KMS-11 (cell line): ENCODE data around the gene TIE1.

Experiments used
- H2AFZ ChIP-seq: fragments of 200-600 bp; sonication (generic); 2 replicates; pipeline ENCODE4 v1.6.1; 2016; ENCODE audit warnings: antibody characterized with exemption, mixed run types, low read depth
- H3K27ac ChIP-seq: fragments of 200-600 bp; sonication (generic); 2 replicates; pipeline ENCODE4 v1.6.1; 2016; ENCODE audit warnings: mild to moderate bottlenecking, mixed run types
- H3K27me3 ChIP-seq: fragments of 200-600 bp; sonication (generic); 2 replicates; pipeline ENCODE4 v1.6.1; 2017; ENCODE audit warnings: mild to moderate bottlenecking, low read depth, mixed run types, moderate library complexity; ENCODE audit not compliant: insufficient read depth
- H3K36me3 ChIP-seq: fragments of 200-600 bp; sonication (generic); 2 replicates; pipeline ENCODE4 v1.6.1; 2017; ENCODE audit warnings: mild to moderate bottlenecking, mixed run types; ENCODE audit not compliant: insufficient read depth
- H3K4me1 ChIP-seq: fragments of 200-600 bp; sonication (generic); 2 replicates; pipeline ENCODE4 v1.6.1; 2016; ENCODE audit warnings: mild to moderate bottlenecking, low read depth, mixed run types; ENCODE audit not compliant: poor library complexity, severe bottlenecking
- H3K4me2 ChIP-seq: fragments of 200-600 bp; sonication (generic); 2 replicates; pipeline ENCODE4 v1.7.0; 2016; ENCODE audit warnings: mild to moderate bottlenecking, mixed run types
- H3K4me3 ChIP-seq: fragments of 200-600 bp; sonication (generic); IDR thresholded peaks from 2 replicates; pipeline ENCODE4 v1.6.1; 2017; ENCODE audit warnings: low read depth, low read length, mixed read lengths; ENCODE audit not compliant: insufficient read depth
- H3K79me2 ChIP-seq: fragments of 200-600 bp; sonication (generic); 2 replicates; pipeline ENCODE4 v1.6.1; 2016; ENCODE audit warnings: low read depth, mixed run types; ENCODE audit not compliant: insufficient read depth
- H3K9ac ChIP-seq: fragments of 200-600 bp; sonication (generic); 2 replicates; pipeline ENCODE4 v1.6.1; 2016; ENCODE audit warnings: mild to moderate bottlenecking, mixed run types
- H4K20me1 ChIP-seq: fragments of 200-600 bp; sonication (generic); 2 replicates; pipeline ENCODE4 v1.6.1; 2016; ENCODE audit warnings: mild to moderate bottlenecking, mixed run types; ENCODE audit not compliant: insufficient read depth
- CTCF ChIP-seq: fragments of 200-600 bp; sonication (generic); conservative IDR thresholded peaks from 2 replicates; pipeline ENCODE4 v1.6.1; 2017; ENCODE audit warnings: low read depth, mild to moderate bottlenecking, antibody characterized with exemption, low read length, moderate library complexity, mixed read lengths

TIE1 gene

GRCh38 chr1:43365678-43366077 is 64.9 kb downstream of the TIE1 start:
- Histone ChIP-seq H3K9ac (no peak overlapping the region), H3K36me3 (no peaks in the 10 kb centered on the region), H3K4me3 (no peak overlapping the region), H3K27me3 (no peaks in the 10 kb centered on the region), H3K27ac (no peak overlapping the region), H3K4me1 (peaks cover 17% of the 10 kb centered on the region), H4K20me1 (no peaks in the 10 kb centered on the region), H3K4me2 (no peak overlapping the region), H2AFZ (no peak overlapping the region), H3K79me2 (peaks cover 22% of the 10 kb centered on the region)
- TF ChIP-seq CTCF, result no peak

- H3K4me1 ChIP-seq, result peaks cover 13% of the 10 kb centered on the region
- H3K9ac ChIP-seq, result peak overlapping the region; percentile 87; the same call in 1 of the 2 replicates
- no peak overlapping the region for H3K27ac ChIP-seq
- no peak for TF ChIP-seq CTCF
- no peaks in the 10 kb centered on the region for H3K36me3 ChIP-seq
- H3K27me3 ChIP-seq, result no peaks in the 10 kb centered on the region
- no peak overlapping the region for H2AFZ ChIP-seq
- no peaks in the 10 kb centered on the region for H4K20me1 ChIP-seq
- peaks cover 19% of the 10 kb centered on the region; the same call in 1 of the 2 replicates for H3K79me2 ChIP-seq
- H3K4me3 ChIP-seq, result no peak overlapping the region
- peak overlapping the region; percentile 96 for H3K4me2 ChIP-seq
Observed at GRCh38 chr1:43366179-43366578, 65.4 kb downstream of the TIE1 start.

- Histone ChIP-seq H3K27ac (peak overlapping the region; percentile 59; the same call in 1 of the 2 replicates), H2AFZ (no peak overlapping the region), H3K4me1 (peaks cover 13% of the 10 kb centered on the region), H3K79me2 (peaks cover 19% of the 10 kb centered on the region; the same call in 1 of the 2 replicates), H3K4me3 (no peak overlapping the region), H3K4me2 (peak overlapping the region; percentile 96), H3K9ac (peak overlapping the region; percentile 87), H3K27me3 (no peaks in the 10 kb centered on the region), H3K36me3 (no peaks in the 10 kb centered on the region), H4K20me1 (no peaks in the 10 kb centered on the region)
- no peak for TF ChIP-seq CTCF
Observed at GRCh38 chr1:43366601-43367025, 65.8 kb downstream of the TIE1 start.

GRCh38 chr1:43367026-43367903 is 66.5 kb downstream of the TIE1 start:
- Histone ChIP-seq H3K79me2 (peaks cover 19% of the 10 kb centered on the region; the same call in 1 of the 2 replicates), H3K4me3 (peak overlapping the region; percentile 85), H4K20me1 (no peaks in the 10 kb centered on the region), H3K9ac (peak overlapping the region; percentile 87), H3K36me3 (no peaks in the 10 kb centered on the region), H3K27ac (peak overlapping the region; percentile 59), H2AFZ (peak overlapping the region; percentile 52), H3K4me1 (peaks cover 13% of the 10 kb centered on the region), H3K4me2 (peak overlapping the region; percentile 96), H3K27me3 (no peaks in the 10 kb centered on the region)
- TF ChIP-seq CTCF, result no peak
